HL-60 (cell line): ENCODE data around the gene GFI1B.

Experiments
- DNase-seq, 2 experiments: peaks; one replicate each; pipeline ENCODE4 v3.0.0-alpha.2; 2010 to 2020; ENCODE audit warnings: low read depth in 1 of 2, low spot score in 1 of 2
- H3K27ac ChIP-seq: fragments of 250-450 bp; sonication (Bioruptor Pico); replicated peaks from 2 replicates; pipeline ENCODE4 v1.5.1; 2020; ENCODE audit warnings: mild to moderate bottlenecking, moderate library complexity
- H3K27me3 ChIP-seq: fragments of 250-450 bp; sonication (Bioruptor Pico); 2 replicates; pipeline ENCODE4 v1.5.1; 2021; ENCODE audit warnings: mild to moderate bottlenecking, moderate library complexity; ENCODE audit not compliant: insufficient read depth, poor library complexity, severe bottlenecking
- H3K4me3 ChIP-seq: replicated peaks from 2 replicates; pipeline ENCODE4 v1.5.1; 2011; ENCODE audit warnings: mild to moderate bottlenecking, control low read depth, low read length; ENCODE audit not compliant: insufficient read depth
- GABPA ChIP-seq: IDR thresholded peaks from 2 replicates; pipeline ENCODE4 v1.6.1; 2012; ENCODE audit warnings: low read depth
- POLR2AphosphoS5 ChIP-seq: IDR thresholded peaks from 2 replicates; pipeline ENCODE4 v1.6.1; 2012; ENCODE audit warnings: low read depth
- SPI1 ChIP-seq: IDR thresholded peaks from 2 replicates; pipeline ENCODE4 v1.6.1; 2012; ENCODE audit warnings: low read depth, mild to moderate bottlenecking, borderline replicate concordance
- TF ChIP-seq, protein P1 (sequence below): IDR thresholded peaks from 2 replicates; pipeline ENCODE4 v1.6.1; 2012; ENCODE audit warnings: low read depth; ENCODE audit not compliant: insufficient replicate concordance
- TF ChIP-seq, protein P2 (sequence below): IDR thresholded peaks from one replicate; pipeline ENCODE4 v1.5.1; 2011; ENCODE audit warnings: low read length, control low read depth, inconsistent platforms; ENCODE audit not compliant: insufficient read depth

The GFI1B gene

DNA sequence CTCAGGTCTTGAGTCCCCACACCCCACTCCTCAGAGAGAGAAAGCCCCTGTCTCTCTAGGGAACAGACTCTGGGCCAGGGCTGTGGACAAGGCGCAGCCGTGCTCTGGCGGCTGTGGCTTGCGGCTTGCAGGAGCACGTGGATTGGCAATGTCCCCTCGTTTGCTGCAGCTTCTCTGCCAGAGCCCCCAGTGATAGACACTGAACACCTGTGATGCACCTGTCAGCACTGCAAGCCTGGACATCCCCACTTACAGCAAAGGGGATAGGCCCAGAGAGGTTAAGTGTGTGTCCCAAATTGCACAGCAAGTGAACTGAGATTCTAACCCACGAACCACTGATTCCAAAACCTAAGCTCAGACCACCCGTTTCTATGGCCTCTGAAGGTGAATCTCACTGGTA, 7.0 kb downstream of the GFI1B start:
- TF ChIP-seq, protein P1, sequence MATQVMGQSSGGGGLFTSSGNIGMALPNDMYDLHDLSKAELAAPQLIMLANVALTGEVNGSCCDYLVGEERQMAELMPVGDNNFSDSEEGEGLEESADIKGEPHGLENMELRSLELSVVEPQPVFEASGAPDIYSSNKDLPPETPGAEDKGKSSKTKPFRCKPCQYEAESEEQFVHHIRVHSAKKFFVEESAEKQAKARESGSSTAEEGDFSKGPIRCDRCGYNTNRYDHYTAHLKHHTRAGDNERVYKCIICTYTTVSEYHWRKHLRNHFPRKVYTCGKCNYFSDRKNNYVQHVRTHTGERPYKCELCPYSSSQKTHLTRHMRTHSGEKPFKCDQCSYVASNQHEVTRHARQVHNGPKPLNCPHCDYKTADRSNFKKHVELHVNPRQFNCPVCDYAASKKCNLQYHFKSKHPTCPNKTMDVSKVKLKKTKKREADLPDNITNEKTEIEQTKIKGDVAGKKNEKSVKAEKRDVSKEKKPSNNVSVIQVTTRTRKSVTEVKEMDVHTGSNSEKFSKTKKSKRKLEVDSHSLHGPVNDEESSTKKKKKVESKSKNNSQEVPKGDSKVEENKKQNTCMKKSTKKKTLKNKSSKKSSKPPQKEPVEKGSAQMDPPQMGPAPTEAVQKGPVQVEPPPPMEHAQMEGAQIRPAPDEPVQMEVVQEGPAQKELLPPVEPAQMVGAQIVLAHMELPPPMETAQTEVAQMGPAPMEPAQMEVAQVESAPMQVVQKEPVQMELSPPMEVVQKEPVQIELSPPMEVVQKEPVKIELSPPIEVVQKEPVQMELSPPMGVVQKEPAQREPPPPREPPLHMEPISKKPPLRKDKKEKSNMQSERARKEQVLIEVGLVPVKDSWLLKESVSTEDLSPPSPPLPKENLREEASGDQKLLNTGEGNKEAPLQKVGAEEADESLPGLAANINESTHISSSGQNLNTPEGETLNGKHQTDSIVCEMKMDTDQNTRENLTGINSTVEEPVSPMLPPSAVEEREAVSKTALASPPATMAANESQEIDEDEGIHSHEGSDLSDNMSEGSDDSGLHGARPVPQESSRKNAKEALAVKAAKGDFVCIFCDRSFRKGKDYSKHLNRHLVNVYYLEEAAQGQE: no peak
- TF ChIP-seq GABPA (no peak), SPI1 (no peak), POLR2AphosphoS5 (no peak)
- TF ChIP-seq, protein P2, sequence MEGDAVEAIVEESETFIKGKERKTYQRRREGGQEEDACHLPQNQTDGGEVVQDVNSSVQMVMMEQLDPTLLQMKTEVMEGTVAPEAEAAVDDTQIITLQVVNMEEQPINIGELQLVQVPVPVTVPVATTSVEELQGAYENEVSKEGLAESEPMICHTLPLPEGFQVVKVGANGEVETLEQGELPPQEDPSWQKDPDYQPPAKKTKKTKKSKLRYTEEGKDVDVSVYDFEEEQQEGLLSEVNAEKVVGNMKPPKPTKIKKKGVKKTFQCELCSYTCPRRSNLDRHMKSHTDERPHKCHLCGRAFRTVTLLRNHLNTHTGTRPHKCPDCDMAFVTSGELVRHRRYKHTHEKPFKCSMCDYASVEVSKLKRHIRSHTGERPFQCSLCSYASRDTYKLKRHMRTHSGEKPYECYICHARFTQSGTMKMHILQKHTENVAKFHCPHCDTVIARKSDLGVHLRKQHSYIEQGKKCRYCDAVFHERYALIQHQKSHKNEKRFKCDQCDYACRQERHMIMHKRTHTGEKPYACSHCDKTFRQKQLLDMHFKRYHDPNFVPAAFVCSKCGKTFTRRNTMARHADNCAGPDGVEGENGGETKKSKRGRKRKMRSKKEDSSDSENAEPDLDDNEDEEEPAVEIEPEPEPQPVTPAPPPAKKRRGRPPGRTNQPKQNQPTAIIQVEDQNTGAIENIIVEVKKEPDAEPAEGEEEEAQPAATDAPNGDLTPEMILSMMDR: no peak
- no peaks in the 10 kb centered on the region for H3K27me3 ChIP-seq

DNA sequence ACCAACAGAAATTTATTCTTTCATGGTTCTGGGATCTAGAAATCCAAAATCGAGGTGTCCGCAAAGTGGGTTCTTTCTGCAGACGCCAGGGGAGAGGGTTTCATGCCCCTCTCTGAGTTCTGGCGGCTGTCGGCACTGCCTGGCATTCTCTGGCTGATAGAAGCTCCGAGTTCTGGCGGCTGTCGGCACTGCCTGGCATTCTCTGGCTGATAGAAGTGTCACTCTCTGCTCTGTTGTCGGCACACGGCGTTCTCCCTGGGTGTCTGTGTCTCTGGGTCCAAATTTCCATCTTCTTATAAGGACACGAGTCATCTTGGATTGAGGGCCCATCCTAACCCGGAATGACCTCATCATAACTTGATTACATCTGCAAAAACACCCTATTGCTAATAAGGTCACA, 7.6 kb downstream of the GFI1B start:
- H3K27me3 ChIP-seq: no peaks in the 10 kb centered on the region
- TF ChIP-seq GABPA: no peak
- TF ChIP-seq, protein P2: no peak
- TF ChIP-seq, protein P1: no peak
- H3K27ac ChIP-seq: no peak overlapping the region
- no peak for DNase-seq
- no peak overlapping the region for H3K4me3 ChIP-seq

More for the DNA sequence above, 7.0 kb downstream of the GFI1B start:
- DNase-seq: no peak
- no peak overlapping the region for H3K27ac ChIP-seq
- no peak overlapping the region for H3K4me3 ChIP-seq

DNA sequence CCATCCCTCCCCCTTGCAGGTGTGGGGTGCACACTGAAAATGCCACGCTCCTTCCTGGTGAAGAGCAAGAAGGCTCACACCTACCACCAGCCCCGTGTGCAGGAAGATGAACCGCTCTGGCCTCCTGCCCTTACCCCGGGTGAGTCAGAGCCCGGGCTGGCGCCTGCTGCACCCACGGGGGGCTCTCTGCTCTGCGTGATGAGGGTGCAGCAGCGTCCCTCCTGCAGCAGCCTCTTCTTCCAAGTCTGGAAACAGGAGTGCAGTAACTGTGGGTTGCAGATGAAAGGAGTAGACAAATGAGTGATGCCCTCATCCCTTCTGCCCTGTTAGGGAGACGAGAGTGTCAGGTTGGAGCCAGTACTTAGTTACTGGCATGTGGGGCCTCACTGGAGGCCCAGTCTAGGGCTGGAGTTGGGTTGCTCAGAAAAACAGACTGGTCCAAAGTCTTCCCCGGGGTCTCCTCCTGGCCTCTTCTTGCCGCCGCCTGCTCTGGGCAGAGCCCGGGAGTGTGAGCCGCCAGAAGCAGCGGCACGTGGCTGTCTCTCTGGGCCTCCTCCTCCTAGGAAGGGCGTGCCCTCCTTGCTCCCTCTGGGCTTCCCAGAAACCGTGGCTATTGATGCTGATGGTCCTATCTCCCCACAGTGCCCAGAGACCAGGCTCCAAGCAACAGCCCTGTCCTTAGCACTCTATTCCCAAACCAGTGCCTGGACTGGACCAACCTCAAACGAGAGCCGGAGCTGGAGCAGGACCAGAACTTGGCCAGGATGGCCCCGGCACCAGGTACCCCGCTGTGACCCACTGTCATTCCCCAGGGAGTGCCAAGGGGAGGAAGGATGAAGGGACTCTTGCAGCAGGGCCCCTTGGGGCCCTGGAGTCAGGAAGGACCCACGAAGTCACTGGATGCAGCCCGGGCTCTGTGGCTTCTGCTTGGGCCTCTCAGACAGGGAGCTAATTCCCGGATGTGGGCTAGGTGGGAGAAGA, 8.4 kb downstream of the GFI1B start:
- no peak for DNase-seq
- no peak for TF ChIP-seq POLR2AphosphoS5
- TF ChIP-seq, protein P2: no peak
- TF ChIP-seq, protein P1: no peak
- no peak for TF ChIP-seq GABPA
- no peak for TF ChIP-seq SPI1
- Histone ChIP-seq H3K27ac (no peak overlapping the region), H3K27me3 (no peaks in the 10 kb centered on the region), H3K4me3 (no peak overlapping the region)
